Large intestine (tissue), 3 donors: Measurements from ENCODE around the gene CFAP46. TPM values are rescaled to one million over a fixed set of nuclear protein-coding genes. Genes with fewer than 3 reads are reported as not detected.

Experiments used
- DNase-seq, 2 donors: peaks; one replicate each; pipeline versions ENCODE4 v3.0.0 to v3.0.0-alpha.2; 2013
- H3K27ac ChIP-seq: one replicate; pipeline ENCODE4 v1.5.1; 2013; ENCODE audit warnings: low read length
- H3K27me3 ChIP-seq: 2 replicates; pipeline ENCODE4 v1.6.1; 2013; ENCODE audit warnings: low read length; ENCODE audit not compliant: control insufficient read depth, insufficient read depth
- H3K36me3 ChIP-seq: 2 replicates; pipeline ENCODE4 v1.6.1; 2013; ENCODE audit warnings: low read length; ENCODE audit not compliant: control insufficient read depth, insufficient read depth
- H3K4me1 ChIP-seq: one replicate; pipeline ENCODE4 v1.6.1; 2013; ENCODE audit warnings: low read length; ENCODE audit not compliant: control insufficient read depth, insufficient read depth
- H3K4me3 ChIP-seq: one replicate; pipeline ENCODE4 v1.5.1; 2013; ENCODE audit warnings: low read length
- H3K9me3 ChIP-seq: one replicate; pipeline ENCODE4 v1.6.1; 2013; ENCODE audit warnings: mild to moderate bottlenecking, low read depth, low read length, moderate library complexity; ENCODE audit not compliant: control insufficient read depth
- WGBS: methylation state at CpG from one replicate; pipeline ENCODE4 v1.1.5; 2013; ENCODE audit warnings: low lambda C conversion rate; ENCODE audit not compliant: insufficient coverage; 5-methylcytosine and 5-hydroxymethylcytosine counted together
- polyA plus RNA-seq: library from polyadenylated mRNA; unstranded; fragments of 120-200 nt; gene quantifications from one replicate; pipeline ENCODE4 v1.2.1, GENCODE V29; 2013

CFAP46 gene
- polyA plus RNA-seq, 1 donor, result 0.75 TPM

DNA sequence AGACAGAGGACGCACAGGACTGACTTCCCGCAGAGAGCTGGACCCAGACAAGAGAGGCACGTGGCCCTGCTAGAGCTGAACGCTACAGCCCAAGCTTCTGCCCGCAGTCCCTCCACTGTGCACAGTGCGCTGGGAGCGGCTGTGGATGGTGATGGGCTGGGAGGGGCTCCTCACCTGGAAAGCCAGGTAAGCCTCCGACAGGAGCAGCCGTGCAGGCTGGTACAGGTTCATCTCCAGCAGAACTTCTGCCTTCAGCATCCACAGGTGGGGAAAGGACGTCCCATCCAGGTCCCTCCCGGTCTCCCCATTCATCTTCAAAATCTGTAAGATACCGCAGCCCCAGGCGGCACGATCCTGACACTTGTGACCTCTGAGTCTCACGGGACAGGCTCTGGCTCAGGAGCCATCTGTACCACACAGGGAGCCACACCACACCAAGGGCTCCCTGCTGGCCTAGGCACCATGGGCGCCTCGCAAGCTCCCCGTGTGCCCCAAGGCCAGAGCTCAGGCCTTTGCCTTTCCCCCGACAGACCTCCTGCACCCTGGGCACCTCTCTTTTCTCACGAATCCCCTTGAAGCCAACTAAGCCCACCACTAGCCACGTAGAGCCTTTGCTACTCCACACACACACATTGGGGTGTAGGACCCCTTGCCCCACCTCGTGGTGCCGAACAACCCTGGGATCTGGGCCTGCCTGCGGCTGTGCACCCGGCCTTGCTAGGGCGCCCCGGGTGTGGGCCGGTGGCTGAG lies 76.3 kb downstream of the CFAP46 start:
- no peak overlapping the region for H3K4me3 ChIP-seq
- H3K9me3 ChIP-seq, result peaks cover 12% of the 10 kb centered on the region
- no CpG with 5 or more reads among the region's 28 CpGs for WGBS
- no peak for DNase-seq
- H3K36me3 ChIP-seq, result no peaks in the 10 kb centered on the region
- H3K27ac ChIP-seq, result no peak overlapping the region
- H3K4me1 ChIP-seq, result no peaks in the 10 kb centered on the region
- H3K27me3 ChIP-seq, result peaks cover 5% of the 10 kb centered on the region

DNA sequence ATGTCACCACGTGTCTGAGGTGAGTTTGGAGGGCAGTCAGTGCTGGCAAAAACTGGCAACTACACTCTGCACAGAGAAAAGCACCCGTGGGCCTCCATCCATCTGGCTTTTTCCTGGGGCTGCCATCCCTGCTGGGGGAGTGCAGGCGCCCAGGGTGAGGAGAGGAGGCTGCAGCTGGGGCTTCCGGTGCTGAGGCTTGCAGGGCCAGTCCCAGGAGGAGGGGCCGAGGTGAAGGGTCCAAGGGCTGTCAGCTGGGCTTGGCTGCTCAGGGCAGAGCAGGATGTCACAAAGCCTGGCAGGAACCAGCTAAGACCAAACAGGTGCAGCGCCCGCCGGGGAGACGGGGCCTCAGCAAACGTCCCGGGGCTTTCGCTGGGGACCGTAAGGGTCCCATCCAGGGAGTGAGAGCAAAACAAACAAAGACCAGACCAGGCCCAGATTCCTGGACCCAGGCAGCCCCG lies 77.2 kb downstream of the CFAP46 start:
- Histone ChIP-seq H3K36me3 (no peaks in the 10 kb centered on the region), H3K4me1 (no peaks in the 10 kb centered on the region), H3K27me3 (peaks cover under 1% of the 10 kb centered on the region), H3K9me3 (peaks cover 12% of the 10 kb centered on the region), H3K27ac (no peak overlapping the region), H3K4me3 (no peak overlapping the region)
- peak in 1 of 2 donors; percentile 21 for DNase-seq
- no CpG with 5 or more reads among the region's 14 CpGs for WGBS

DNA sequence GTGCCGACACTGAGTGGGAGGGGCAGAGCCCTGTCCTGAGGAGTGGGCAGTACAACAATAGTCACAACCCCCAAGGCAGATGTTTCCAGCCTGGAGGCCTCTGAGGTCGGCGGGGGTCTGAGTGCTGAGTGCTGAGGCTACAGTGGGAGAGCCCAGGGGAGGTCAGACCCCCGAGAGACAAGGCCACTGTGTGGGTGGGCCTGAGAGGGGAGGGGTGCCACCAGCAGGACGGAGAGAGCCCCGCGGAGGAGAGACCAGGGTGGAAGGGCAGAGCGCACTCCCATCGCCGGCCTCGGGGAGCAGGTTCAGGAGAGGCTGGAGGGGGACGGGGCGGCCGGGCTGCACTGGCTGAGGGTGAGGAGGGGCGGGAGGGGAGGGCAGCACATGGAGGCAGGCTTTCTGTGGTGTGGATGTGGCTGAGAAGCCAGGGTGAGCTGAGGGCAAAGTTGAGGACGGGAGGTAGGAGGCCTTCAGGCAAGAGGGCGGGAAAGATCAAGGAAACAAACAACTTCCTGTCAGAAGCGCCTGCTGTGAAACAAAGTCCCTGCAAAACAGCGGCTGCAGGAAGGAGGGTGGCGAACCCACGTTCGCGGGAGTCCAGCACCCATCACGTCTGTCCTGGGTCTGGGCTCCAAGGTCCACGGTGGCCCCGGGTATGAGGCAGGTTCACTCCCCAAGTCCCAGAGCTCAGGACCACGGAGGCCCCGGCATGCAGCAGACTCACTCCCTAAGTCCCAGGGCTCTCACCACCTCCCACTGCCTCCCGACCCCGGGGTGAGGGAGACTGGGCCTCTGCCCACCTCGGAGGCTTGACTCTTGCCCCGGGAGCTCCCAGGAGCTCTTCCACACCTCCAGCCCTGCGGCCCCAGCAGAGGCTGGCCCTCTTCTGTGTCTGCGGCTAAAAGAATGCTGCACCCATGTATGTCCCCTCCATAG lies 79.6 kb downstream of the CFAP46 start:
- no peaks in the 10 kb centered on the region for H3K36me3 ChIP-seq
- H3K9me3 ChIP-seq, result peaks cover 5% of the 10 kb centered on the region
- no peak overlapping the region for H3K27ac ChIP-seq
- peak in 1 of 2 donors; percentile 44 for DNase-seq
- H3K4me3 ChIP-seq, result no peak overlapping the region
- no peaks in the 10 kb centered on the region for H3K4me1 ChIP-seq
- WGBS, result 8% methylated on average over 2 of the region's 34 CpGs
- no peaks in the 10 kb centered on the region for H3K27me3 ChIP-seq

DNA sequence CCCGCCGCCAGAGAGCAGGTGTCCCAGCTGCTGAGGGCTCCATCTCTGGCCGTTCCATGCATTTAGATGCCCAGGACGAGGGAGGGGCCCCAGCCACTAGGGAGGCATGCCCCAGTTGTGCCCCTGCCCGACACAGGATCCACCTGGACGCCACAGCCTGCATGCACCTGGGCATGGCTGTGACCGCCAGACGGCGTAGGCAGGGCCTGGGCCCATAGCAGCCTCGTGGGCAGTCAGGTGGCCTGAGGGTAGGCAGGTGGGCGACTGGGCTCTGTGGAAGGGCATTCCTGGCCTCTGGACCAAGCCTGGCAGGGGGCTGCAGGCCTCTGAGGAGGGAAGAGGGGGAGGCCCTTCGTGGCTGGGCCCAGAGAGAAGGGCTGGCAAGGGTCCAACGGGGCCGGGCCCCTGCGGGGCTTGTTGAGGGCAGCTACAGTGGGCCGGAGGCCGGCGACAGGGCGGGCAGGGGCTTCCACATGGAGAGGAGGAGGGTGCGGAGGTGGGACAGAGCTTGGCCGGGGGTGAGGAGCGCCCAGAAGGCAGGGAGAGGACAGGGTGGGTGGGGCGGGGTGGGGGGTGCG lies 80.4 kb downstream of the CFAP46 start:
- peaks cover 5% of the 10 kb centered on the region for H3K9me3 ChIP-seq
- WGBS, result no CpG with 5 or more reads among the region's 24 CpGs
- H3K27me3 ChIP-seq, result no peaks in the 10 kb centered on the region
- no peak overlapping the region for H3K27ac ChIP-seq
- no peak overlapping the region for H3K4me3 ChIP-seq
- no peaks in the 10 kb centered on the region for H3K36me3 ChIP-seq
- H3K4me1 ChIP-seq, result no peaks in the 10 kb centered on the region
- DNase-seq, result no peak

DNA sequence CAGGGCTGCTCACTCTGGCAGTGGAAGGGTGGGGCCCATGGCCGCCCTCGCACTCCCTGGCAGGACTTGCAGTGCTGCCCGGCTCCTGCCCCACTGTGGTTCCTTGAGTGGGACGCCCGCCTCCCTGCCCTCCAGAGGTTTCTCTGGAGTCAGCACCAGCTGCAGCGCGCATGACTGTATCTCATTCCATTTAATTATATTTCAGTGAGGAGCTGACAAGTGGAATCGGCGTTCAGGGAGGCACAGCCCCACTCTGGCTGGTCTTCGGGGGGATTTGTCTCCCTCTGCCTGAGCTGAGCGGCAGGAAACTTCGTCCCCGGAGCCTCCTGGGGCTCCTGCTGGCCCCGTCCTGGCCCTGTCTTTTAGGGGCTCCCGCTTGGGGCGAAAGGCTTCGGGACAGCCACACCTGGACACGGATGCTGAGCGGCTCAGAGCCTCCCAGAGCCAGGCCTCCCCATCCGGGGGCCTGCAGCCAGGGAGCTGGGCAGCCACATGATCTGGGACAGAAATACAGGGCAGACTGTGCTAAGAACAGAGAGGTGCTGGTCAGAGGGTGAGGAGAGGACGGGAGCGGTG lies 81.2 kb downstream of the CFAP46 start:
- Histone ChIP-seq H3K4me3 (no peak overlapping the region), H3K4me1 (no peaks in the 10 kb centered on the region), H3K27ac (no peak overlapping the region), H3K27me3 (no peaks in the 10 kb centered on the region), H3K9me3 (peaks cover 6% of the 10 kb centered on the region), H3K36me3 (no peaks in the 10 kb centered on the region)
- WGBS, result no CpG with 5 or more reads among the region's 22 CpGs
- no peak for DNase-seq

DNA sequence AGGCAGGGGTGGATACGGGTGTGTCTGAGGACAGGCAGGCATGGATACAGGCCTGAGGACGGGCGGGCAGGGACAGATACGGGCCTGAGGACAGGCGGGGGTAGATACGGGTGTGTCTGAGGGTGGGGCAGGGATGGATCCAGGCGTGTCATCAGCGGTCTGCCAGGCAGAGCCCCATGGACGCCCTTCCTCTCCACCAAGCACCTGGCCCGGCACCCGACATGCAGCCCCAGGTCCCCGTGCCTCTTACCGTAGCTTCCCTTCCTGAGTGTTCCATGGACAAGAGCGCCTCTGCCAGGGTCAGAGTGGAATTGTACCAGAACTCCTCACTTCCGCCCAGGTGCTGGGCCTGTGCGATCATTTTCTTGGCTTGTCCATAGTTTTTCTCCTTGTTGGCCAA lies 81.8 kb downstream of the CFAP46 start:
- H3K9me3 ChIP-seq, result peaks cover 6% of the 10 kb centered on the region
- no peaks in the 10 kb centered on the region for H3K4me1 ChIP-seq
- H3K36me3 ChIP-seq, result no peaks in the 10 kb centered on the region
- no peak overlapping the region for H3K4me3 ChIP-seq
- no peaks in the 10 kb centered on the region for H3K27me3 ChIP-seq
- no peak overlapping the region for H3K27ac ChIP-seq
- WGBS, result no CpG with 5 or more reads among the region's 16 CpGs
- DNase-seq, result no peak

DNA sequence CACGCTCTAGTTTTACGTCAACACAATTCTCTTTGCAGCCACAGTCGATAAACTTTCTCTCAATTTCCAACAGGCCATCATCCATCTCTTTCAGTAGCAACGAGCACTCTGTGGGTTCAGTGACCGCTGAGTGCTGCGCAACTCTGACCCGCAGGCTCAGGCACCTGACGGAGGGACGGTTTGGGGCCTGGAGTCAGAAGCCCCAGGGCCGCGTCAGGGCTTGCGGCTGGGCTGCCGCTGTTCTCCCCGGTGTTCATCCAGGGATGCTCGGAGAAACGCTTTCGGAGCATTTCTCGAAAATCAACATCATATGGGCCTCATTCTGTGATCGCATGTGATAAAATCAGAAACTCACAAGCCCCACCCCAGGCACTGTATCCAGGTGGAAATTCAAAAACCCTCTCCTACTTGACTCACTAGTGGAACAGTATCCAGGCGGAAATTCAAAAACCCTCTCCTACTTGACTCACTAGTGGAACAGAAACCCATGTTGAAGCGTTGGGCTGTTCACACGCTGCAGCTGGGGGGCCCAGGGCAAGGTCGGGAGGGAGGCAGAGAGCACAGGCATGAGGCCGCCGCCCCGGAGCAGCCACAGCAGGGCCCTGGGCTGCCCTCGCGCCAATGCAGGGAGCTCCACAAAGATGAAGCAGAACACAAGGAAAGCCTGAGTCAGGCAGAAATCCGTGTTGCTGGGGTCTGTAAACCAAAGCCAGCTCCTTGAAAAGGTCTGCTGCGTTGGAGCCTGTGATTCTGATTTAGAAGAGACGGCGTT lies 83.1 kb downstream of the CFAP46 start:
- WGBS, result no CpG with 5 or more reads among the region's 32 CpGs

DNA sequence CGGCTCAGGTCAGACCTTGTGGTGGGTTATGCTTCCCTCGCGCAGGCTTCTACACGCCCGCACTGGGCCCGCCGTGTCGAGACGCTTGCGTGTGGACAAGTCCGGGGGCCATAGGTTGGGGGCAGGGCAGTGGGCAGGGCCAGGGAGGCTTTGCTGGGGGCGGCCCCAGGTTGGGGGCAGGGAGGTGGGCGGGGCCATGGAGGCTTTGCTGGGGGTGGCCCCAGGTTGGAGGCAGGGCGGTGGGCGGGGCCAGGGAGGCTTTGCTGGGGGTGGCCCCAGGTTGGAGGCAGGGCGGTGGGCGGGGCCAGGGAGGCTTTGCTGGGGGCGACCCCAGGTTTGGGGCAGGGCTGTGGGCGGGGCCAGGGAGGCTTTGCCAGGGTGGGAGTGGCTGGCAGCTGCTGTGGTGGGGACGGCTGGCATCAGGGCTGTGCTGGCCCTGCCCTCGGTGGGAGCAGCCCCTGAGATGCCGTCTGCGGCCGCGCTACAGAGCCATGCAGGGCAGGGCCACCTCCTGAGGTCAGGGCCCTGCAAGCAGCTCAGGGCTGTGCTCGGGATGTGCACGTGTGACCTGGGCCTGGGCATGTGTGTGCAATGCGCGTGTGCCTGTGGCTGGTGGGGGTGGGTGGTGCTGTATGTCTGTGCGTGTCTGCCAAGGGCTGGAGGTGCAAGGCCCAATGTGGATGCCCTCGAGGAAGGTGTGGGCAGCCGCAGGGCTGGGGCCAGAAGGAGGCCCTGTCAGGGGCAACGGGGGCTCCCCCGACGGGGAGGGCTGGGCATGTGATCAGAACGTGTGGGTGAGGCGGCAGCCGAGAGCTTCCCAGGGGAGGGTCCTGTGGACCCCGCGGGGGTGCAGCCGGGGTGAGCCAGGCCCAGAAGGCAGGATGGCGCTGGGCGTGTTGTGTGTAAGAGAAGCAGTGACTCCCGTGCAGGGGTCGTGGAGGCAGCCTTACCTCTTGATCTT lies 84.0 kb downstream of the CFAP46 start:
- no CpG with 5 or more reads among the region's 45 CpGs for WGBS
- Histone ChIP-seq H3K27ac (no peak overlapping the region), H3K27me3 (no peaks in the 10 kb centered on the region), H3K36me3 (no peaks in the 10 kb centered on the region), H3K4me1 (no peaks in the 10 kb centered on the region), H3K9me3 (peaks cover 6% of the 10 kb centered on the region), H3K4me3 (no peak overlapping the region)
- no peak for DNase-seq

More for the DNA sequence above, 83.1 kb downstream of the CFAP46 start:
- H3K4me3 ChIP-seq, result no peak overlapping the region
- H3K27ac ChIP-seq, result no peak overlapping the region
- DNase-seq, result no peak
- peaks cover 6% of the 10 kb centered on the region for H3K9me3 ChIP-seq
- no peaks in the 10 kb centered on the region for H3K4me1 ChIP-seq
- no peaks in the 10 kb centered on the region for H3K27me3 ChIP-seq
- no peaks in the 10 kb centered on the region for H3K36me3 ChIP-seq
